LNCAP (cell line): ENCODE measurements around the gene PCSK1N.

ENCODE experiments used
- CTCF ChIP-seq: fragments of 450-650 bp; IDR thresholded peaks from 2 replicates; pipeline ENCODE4 v1.5.1; 2017; ENCODE audit warnings: mild to moderate bottlenecking

The PCSK1N gene, protein sequence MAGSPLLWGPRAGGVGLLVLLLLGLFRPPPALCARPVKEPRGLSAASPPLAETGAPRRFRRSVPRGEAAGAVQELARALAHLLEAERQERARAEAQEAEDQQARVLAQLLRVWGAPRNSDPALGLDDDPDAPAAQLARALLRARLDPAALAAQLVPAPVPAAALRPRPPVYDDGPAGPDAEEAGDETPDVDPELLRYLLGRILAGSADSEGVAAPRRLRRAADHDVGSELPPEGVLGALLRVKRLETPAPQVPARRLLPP

DNA sequence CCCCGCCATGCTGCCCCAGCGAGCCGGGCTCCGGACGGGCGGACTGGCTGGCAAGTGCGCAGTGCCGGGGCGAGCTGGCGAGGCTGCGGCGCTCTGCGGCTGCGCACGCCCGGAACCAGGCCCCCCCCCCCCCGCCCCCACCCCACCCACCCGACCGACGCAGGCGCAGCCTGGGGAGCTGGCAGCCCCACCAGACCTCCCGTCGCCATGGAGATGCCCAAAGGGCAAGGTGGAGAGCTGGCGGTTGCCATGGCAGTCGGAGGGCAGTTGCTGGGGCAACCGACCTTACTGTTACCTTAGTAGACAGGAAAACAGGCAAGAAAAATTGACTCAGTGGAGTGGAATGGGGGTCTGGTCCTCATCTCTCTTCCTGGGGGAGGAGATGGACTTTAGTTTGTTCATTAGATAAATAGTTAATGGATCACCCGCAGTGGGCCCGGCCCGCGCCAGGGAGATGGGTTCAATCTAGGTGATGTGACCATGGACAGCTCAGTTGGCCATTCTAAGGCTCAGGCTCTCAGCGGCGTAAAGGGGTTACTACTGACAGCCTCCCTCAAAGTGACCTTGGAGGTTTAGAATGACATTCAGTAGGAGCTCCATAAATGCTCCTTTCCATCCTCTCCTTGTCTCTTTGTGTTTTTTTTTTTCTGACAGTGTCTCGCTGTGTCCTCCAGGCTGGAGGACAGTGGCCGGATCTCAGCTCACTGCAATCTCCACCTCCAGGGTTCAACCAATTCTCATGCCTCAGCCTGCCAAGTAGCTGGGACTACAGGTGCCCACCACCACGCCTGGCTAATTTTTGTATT, at the start of gene PCSK1N:
Gene PCSK1N, minus strand, starts transcription at position 87 of the 806 bp plus-strand sequence. Its CDS starts 78 bp downstream, at position 9.
- no peak for TF ChIP-seq CTCF

DNA sequence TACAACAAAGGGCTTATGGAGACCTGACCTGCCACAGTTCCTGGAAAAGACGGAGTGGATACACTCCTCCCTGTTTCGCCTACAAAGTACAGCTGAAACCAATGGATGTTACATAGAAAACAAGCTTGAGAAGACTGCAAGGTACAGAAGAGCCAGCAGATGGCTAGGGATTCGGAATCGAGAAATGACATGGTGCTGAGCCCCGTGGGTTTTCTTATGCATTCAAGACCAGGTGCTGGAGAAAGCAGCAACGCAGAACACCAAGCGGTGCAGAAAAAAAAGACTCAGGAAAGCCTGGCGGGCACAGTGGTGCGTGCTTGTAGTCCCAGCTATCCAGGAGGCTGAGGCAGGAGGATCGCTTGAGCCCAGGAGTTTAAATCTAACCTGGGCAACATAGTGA, 48.3 kb upstream of the PCSK1N start:
- TF ChIP-seq CTCF: no peak

- no peak for TF ChIP-seq CTCF
These were observed 28.8 kb upstream of the PCSK1N start for GRCh38 chrX:48864210-48864609.

DNA sequence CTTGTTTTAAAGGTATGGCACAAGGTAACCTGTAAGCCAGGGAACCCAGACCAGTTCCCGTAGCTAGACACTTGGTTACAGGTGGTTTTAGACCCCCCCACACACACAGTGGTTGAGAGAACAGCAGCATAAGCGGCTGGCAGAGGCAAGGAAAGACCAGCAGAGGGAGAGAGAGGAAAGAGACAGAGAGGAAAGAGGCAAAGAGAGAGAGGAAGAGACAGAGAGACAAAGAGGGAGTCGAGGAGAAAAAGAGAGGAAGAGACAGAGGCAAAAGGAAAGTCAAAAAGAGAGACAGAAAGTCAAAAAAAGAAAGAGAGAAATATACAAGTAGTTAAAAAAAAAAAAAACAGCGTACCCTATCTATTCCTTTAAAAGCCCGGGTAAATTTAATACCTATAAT, 19.5 kb upstream of the PCSK1N start:
- TF ChIP-seq CTCF: no peak

- no peak for TF ChIP-seq CTCF
These were observed 17.4 kb upstream of the PCSK1N start for GRCh38 chrX:48852857-48853256.

GRCh38 chrX:48848847-48849246, 13.4 kb upstream of the PCSK1N start:
- no peak for TF ChIP-seq CTCF

GRCh38 chrX:48839686-48840085, 4.3 kb upstream of the PCSK1N start:
- no peak for TF ChIP-seq CTCF
